HTERT RPE-1 (cell line): ENCODE results near the gene SOCS4.

ENCODE experiments used
- in situ Hi-C: fragments of 300-500 bp; cut with MboI; formaldehyde crosslinking; loops from 4 replicates; pipeline ENCODE4 v1.14.3; 2020; ENCODE audit warnings: low sequenced_read_pairs

The SOCS4 gene

DNA sequence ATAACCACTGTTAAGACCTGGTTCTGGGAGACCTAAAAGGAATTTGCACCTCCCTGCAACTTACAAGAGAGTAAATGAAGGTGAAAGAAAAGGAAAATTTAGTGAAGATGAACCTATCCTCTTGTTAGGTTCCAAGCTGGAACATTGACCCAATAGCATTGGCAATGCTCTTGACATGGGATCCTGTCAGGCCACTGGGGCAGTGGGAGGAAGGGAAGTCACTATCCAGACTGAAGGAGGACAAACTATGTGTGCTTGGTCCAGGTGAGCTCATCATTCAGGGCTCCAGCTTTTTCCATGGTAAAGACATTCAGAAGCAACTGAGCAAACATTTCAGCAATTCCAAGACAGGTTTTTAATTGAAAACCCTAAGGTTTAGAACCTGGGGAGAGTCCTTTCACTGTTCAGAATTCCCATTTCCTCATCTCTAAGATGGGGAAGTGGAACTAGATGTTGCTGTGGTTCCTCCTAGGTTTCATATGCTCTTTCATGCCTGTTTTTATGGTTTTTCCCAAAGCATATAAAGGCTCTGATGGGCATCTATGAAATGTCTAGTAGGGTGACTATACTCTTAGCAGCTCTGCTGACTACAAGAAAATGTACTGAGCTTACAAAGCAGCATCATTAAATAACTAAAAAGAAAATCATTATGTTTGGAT is 57.5 kb downstream of the SOCS4 start:
- in situ Hi-C loops = no loop called here

DNA sequence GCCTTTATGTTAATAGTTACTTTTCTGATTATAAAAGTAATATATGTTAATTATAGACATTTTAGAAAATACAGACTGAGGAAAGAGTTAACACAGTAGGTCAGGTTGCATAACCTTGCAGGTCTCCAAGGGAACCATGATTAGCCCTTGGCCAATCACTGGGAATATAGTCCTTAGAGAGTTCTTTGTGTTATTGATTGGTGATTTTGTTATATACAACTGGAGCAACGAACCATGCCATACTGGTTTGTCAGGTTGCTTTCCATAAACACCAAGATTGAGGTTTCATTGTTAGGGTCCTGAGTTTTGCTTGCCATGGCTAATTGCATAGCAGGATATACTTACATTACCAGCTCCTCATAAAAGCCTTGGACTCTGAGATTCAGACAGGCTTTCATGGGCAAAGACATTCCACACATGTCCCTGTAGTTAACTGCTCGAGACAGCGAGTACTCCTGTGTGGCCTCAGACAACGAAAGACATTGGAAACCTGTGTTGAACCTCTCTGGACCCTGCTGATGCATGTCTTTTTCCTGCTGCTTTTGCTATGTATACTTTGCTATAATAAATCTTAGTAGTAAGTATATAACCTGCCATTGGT is 58.1 kb downstream of the SOCS4 start:
- in situ Hi-C loops = no loop called here

DNA sequence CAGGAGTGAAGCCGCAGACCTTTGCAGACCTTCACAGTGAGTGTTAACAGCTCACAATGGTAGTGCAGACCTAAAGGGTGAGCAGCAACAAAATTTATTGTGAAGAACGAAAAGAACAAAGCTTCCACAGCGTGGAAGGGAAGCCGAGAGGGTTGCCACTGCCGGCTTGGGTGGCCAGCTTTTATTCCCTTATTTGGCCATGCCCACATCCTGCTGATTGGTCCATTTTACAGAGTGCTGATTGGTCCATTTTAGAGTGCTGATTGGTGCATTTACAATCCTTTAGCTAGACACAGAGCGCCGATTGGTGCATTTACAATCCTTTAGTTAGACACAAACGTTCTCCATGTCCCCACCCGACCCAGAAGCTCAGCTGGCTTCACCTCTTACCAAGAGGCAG is 59.9 kb downstream of the SOCS4 start:
- in situ Hi-C loops = no loop called here

DNA sequence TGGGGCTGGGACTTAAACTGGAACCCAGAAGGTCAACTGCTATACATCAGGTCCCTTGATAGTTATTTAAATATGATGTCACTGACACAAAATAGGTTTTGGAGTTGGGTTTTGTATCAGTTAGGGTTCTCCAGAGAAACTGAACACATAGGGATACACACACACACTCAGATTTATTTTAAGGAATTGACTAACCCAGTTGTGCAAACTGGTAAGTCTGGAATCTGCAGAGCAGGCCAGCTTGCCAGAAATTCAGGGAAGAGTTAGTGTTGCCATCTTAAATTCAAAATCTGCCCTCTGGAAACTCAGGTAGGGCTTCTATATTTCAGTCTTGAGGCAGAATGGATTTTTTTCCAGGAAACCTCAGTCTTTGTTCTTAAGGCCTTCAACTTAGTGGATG is 61.3 kb downstream of the SOCS4 start:
- in situ Hi-C loops = no loop called here

DNA sequence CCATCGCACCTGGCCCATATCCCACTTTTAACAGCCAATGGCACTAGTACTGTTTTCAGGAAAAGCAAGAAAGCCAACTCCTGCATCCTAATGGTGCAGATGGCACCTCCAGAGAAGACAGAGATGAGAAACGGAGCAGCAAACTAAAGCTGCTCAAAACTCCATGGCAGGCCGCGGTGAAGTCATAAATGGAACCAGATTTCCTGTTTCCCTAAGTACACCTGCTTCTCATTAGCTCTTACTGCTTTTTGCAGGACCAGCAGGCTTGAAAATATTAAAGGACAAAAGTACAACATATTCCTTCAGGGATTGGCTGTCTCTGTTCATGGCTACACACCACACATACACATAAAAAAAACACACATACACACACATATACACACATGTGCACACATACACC is 65.3 kb downstream of the SOCS4 start:
- in situ Hi-C loops = no loop called here

DNA sequence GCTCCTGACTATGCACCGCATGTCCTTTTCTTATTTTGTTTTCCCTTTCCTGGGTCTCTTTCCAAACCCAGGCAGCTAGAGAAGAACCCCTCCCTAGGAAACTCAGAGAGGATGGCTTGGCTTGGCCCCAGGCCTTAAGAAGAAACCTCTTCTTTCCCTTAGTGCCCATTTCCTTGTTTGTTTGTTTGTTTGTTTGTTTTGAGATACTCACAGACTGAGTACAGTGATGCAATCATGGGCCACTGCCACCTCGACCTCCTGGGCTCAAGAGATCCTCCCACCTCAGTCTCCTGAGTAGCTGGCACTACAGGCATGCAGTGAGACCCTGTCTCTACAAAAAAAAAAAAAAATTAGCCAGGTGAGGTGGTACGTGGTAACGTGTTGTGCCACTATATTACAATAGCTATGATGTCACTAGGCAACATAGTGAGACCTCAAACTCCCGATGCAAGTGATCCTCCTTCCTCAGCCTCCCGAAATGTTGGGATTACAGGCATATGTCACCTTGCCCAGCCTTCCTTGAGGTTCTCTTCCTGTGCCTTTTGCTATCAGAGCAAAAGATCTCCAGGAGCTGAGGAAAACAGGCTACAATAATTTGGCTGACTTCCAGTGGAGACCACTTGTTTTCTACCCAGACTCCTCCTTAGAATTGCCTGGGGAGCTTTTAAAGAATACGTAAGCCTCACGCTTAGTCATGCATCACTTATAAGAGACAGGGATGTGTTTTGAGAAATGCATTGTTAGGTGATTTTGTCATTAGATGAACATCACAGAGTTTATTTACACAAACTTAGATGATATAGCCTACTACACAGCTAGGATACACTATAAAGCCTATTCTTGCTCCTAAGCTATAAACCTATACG is 67.5 kb downstream of the SOCS4 start:
- in situ Hi-C loops = no loop called here

DNA sequence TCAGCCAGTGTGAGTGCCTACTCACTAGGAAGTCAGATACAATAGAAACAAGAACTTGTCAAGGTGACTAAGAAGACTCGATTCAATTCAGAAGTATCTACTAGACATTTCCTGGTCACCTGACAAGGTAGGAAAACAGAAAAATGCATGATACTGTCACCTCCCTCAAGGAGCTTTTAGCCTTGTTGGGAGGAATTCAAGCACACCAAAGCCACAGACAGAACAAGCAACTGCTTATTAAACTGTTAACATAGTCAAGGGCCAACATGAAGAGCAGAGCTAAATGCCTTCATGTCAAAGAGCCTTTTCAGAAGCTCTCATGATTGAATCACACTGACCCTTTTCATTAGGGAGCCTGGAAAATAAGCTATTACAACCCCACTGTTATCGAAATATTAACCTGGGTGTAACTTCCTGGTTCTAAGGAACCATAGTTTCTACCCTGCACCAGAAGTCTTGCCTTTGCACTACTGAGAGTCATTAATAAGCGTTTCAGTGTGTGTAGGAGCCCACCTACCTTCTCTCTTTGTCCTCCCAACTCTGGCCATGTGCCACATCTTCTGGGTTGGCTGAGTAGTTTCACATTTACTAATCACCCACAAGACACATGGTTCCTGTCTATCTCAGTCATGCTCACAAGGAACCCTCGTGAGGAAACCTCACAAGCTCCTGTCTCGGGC is 71.0 kb downstream of the SOCS4 start:
- in situ Hi-C loops = no loop called here

DNA sequence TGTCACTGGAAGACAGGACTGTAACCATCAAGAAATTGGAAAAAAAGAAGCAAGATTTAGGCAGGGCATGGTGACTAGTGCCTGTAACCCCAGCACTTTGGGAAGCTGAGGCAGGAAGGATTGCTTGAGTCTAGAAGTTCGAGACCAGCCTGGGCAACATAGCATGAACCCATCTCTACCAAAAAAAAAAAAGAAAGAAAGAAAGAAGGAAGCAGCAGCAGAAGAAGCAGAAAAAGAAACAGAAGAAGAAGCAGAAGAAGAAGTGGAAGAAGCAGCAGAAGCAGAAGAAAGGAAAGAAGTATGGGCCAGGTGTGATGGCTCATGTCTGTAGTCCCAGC is 71.5 kb downstream of the SOCS4 start:
- in situ Hi-C loops = no loop called here
